Measurements from ENCODE around the gene NSD1. TPM values are rescaled to one million over a fixed set of nuclear protein-coding genes. Genes with fewer than 3 reads are reported as not detected.

The NSD1 gene
- total and polyA plus RNA-seq, 2 of the 8 experiments (the other 6 are each of a cell fraction or from before 2014, with no cell fraction given), result 22.8 to 168 TPM

DNA sequence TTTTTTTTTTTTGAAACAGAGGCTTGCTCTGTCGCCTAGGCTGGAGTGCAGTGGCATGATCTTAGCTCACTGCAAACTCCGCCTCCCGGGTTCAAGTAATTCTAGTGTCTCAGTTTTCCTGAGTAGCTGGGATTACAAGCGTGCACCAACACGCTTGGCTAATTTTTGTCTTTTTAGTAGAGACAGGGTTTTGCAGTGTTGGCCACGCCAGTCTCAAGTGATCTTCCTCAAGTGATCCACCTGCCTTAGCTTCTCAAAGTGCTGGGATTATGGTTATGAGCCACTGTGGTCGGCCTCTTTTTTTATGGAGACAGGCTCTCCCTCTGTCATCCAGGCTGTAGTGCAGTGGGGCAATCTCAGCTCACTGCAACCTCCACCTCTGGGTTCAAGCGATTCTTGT lies 87.0 kb downstream of the NSD1 start:
- Histone ChIP-seq H3K4ac (replicated peaks; ENCODE audit: insufficient read length, low read depth, low read length) (no peak overlapping the region), H3K56ac (replicated peaks; ENCODE audit: insufficient read length, low read depth, low read length) (no peak overlapping the region), H3K4me3 (ENCODE audit: extremely low read depth in 1 of 4, insufficient read depth in 2 of 4, low read depth in 3 of 4, low read length in 4 of 4) (no peak overlapping the region), H3K36me3 (ENCODE audit: control insufficient read depth in 2 of 4, insufficient read depth in 4 of 4, low read length in 3 of 4) (peaks cover 0 to 20% (median 0%) of the 10 kb centered on the region in 4 experiments; a peak in 2 of 8 replicates), H3K9me3 (ENCODE audit: insufficient read depth in 2 of 2, low read depth in 1 of 2, low read length in 1 of 2) (no peaks in the 10 kb centered on the region), H3K27ac (ENCODE audit: low read depth, low read length) (no peak overlapping the region), H3K79me2 (ENCODE audit: control insufficient read depth in 1 of 2, insufficient read depth in 2 of 2, low read length in 2 of 2) (peaks cover 12 to 100% of the 10 kb centered on the region in 2 experiments), H2AK5ac (ENCODE audit: low read depth, low read length) (no peak overlapping the region), H3K79me1 (ENCODE audit: low read depth, low read length) (peaks cover 6% of the 10 kb centered on the region; the same call in 1 of the 2 replicates), H2BK20ac (ENCODE audit: low read length) (no peak overlapping the region), H2BK5ac (ENCODE audit: low read depth, low read length) (no peak overlapping the region), H2BK12ac (ENCODE audit: low read depth, low read length) (no peak overlapping the region), H3K4me1 (replicated peaks in 1 of 4; ENCODE audit: control insufficient read depth in 3 of 4, insufficient read depth in 4 of 4, low read length in 3 of 4) (peaks cover 0 to 2% (median 0%) of the 10 kb centered on the region in 4 experiments; a peak in 1 of 7 replicates), H4K8ac (ENCODE audit: extremely low read depth, insufficient read depth, low read length) (no peak overlapping the region), H3K14ac (ENCODE audit: insufficient read length) (no peak overlapping the region), H3K23ac (ENCODE audit: insufficient read length) (no peak overlapping the region), H2BK15ac (ENCODE audit: low read length) (no peak overlapping the region), H4K20me1 (replicated peaks in 1 of 2; ENCODE audit: control insufficient read depth in 1 of 2, insufficient read depth in 2 of 2, low read length in 2 of 2) (peaks cover 0 to 8% of the 10 kb centered on the region in 2 experiments), H3K18ac (ENCODE audit: extremely low read depth, low read length) (no peak overlapping the region), H4K91ac (replicated peaks; ENCODE audit: insufficient read length, low read length) (no peak overlapping the region), H4K5ac (ENCODE audit: insufficient read length, low read depth, low read length) (no peak overlapping the region), H2BK120ac (replicated peaks; ENCODE audit: low read depth, low read length) (no peak overlapping the region), H3K9ac (replicated peaks in 1 of 4; ENCODE audit: extremely low read depth in 1 of 4, low read depth in 3 of 4, low read length in 3 of 4) (no peak overlapping the region), H3K27me3 (replicated peaks in 1 of 4; ENCODE audit: control insufficient read depth in 3 of 4, extremely low read depth in 1 of 4, insufficient read depth in 3 of 4, low read length in 3 of 4) (no peaks in the 10 kb centered on the region), H3K23me2 (ENCODE audit: low read depth, low read length) (no peaks in the 10 kb centered on the region), H2AFZ (ENCODE audit: low read length) (no peak overlapping the region), H3K4me2 (ENCODE audit: insufficient read depth in 1 of 2, low read depth in 2 of 2, low read length in 2 of 2) (no peak overlapping the region)
- WGBS, 2 experiments (ENCODE audit: extremely low coverage in 1 of 2, insufficient coverage in 1 of 2, insufficient read length in 1 of 2, insufficient replicate concordance in 2 of 2, low coverage in 1 of 2, low lambda C conversion rate in 2 of 2, missing lambda C conversion rate in 1 of 2), result 88% methylated on average over 7 of the region's 8 CpGs; no CpG with 5 or more reads in 1 of the 2 experiments
- ChIA-PET POLR2A (ENCODE audit: partially characterized antibody) (interaction anchor here (1.6 to 2.3 kb wide), 2 partner anchors 10 to 88 kb away, joined by 5 to 11 read pairs; no protein-coding TSS in a partner anchor), CTCF (ENCODE audit: partially characterized antibody) (interaction anchor here (1.0 to 1.3 kb wide), 3 partner anchors 64 to 109 kb away, joined by 3 to 4 read pairs (median 3); no protein-coding TSS in a partner anchor)
- DNase-seq (ENCODE audit: low read depth in 1 of 2, low spot score in 2 of 2) (no peak), FAIRE-seq (no peak)
- TF ChIP-seq RFX5 (IDR thresholded peaks at IDR 0.05; ENCODE audit: borderline replicate concordance, low read depth, low read length), result no peak
- no peak for TF ChIP-seq ASH2L (IDR thresholded peaks at IDR 0.05; ENCODE audit: low read length)
- no peak for TF ChIP-seq RXRA (IDR thresholded peaks at IDR 0.05; ENCODE audit: insufficient read depth, low read depth, low read length)
- no peak for TF ChIP-seq SP4 (IDR thresholded peaks at IDR 0.05; ENCODE audit: low read length)
- no peak for TF ChIP-seq CHD1 (IDR thresholded peaks at IDR 0.05; ENCODE audit: low read depth, low read length)
- no peak for TF ChIP-seq TBP (IDR thresholded peaks at IDR 0.05; ENCODE audit: low read depth, low read length)
- TF ChIP-seq NRF1 (IDR thresholded peaks at IDR 0.05; ENCODE audit: low read depth, low read length), result no peak
- TF ChIP-seq GTF2F1 (IDR thresholded peaks at IDR 0.05; ENCODE audit: borderline replicate concordance, low read depth, low read length), result no peak
